ENCODE measurements around the gene CEP95. TPM values are rescaled to one million over a fixed set of nuclear protein-coding genes. Genes with fewer than 3 reads are reported as not detected.
"Not testable (repeated sequence)": the region's sequence is repeated elsewhere in the genome, so short reads cannot be mapped to it uniquely, and the experiment has no call there.

The CEP95 gene
- total and polyA plus RNA-seq, 10 of the 15 experiments (the other 5 are each of a cell fraction or from before 2014, with no cell fraction given), result 17.7 to 54.9 (median 29.6) TPM

- H3K27me3 ChIP-seq (replicated peaks in 1 of 2; ENCODE audit: control insufficient read depth in 2 of 2, insufficient read depth in 2 of 2, low read length in 1 of 2); FAIRE-seq; H3K27ac ChIP-seq (ENCODE audit: control insufficient read depth, insufficient read depth); DNase-seq (ENCODE audit: low read depth, low spot score); intact Hi-C loops (cut with micrococcal nuclease; ENCODE audit: unreplicated experiment); H2AFZ ChIP-seq (ENCODE audit: control insufficient read depth, low read depth, low read length); H3K36me3 ChIP-seq (ENCODE audit: control insufficient read depth in 2 of 2, insufficient read depth in 2 of 2, low read length in 1 of 2); H4K20me1 ChIP-seq (ENCODE audit: control insufficient read depth, insufficient read depth); RAD21 ChIA-PET (ENCODE audit: unreplicated experiment); H3K4me2 ChIP-seq (ENCODE audit: control insufficient read depth, insufficient read depth); SMC1A ChIA-PET (ENCODE audit: uncharacterized antibody, unreplicated experiment); CTCF ChIA-PET; H3K79me2 ChIP-seq (ENCODE audit: control insufficient read depth, insufficient read depth, low read length); H3K4me3 ChIP-seq; H3K9me3 ChIP-seq (replicated peaks; ENCODE audit: control insufficient read depth, insufficient read depth, low read length); in situ Hi-C loops (cut with MboI); BruUV-seq (replicated peaks); H3K9ac ChIP-seq (ENCODE audit: control insufficient read depth, insufficient read depth, low read length); ATAC-seq: not testable (repeated sequence)
- POLR2A ChIA-PET, result interaction anchor here (0.9 kb wide), 1 partner anchor 46 kb away, joined by 3 read pairs; the partner anchor contains the start of gene DDX5
- 82% methylated on average over 7 of the region's 7 CpGs for WGBS (ENCODE audit: insufficient coverage, insufficient replicate concordance, low lambda C conversion rate, missing lambda C conversion rate)
- H3K4me1 ChIP-seq (ENCODE audit: control insufficient read depth, insufficient read depth, low read length), result peaks cover 20% of the 10 kb centered on the region
Measured at GRCh38 chr17:64459818-64460217, 47.0 kb upstream of the CEP95 start.

GRCh38 chr17:64460955-64461354, 45.8 kb upstream of the CEP95 start:
- Histone ChIP-seq H3K9me3 (replicated peaks; ENCODE audit: control insufficient read depth, insufficient read depth, low read length) (no peaks in the 10 kb centered on the region; the same call in 2 of the 3 replicates), H4K20me1 (ENCODE audit: control insufficient read depth, insufficient read depth) (no peaks in the 10 kb centered on the region), H3K36me3 (ENCODE audit: control insufficient read depth in 2 of 2, insufficient read depth in 2 of 2, low read length in 1 of 2) (no peaks in the 10 kb centered on the region), H3K27ac (ENCODE audit: control insufficient read depth, insufficient read depth) (no peak overlapping the region), H3K27me3 (replicated peaks in 1 of 2; ENCODE audit: control insufficient read depth in 2 of 2, insufficient read depth in 2 of 2, low read length in 1 of 2) (no peaks in the 10 kb centered on the region), H3K4me2 (ENCODE audit: control insufficient read depth, insufficient read depth) (no peak overlapping the region), H3K9ac (ENCODE audit: control insufficient read depth, insufficient read depth, low read length) (no peak overlapping the region), H3K4me3 (no peak overlapping the region), H2AFZ (ENCODE audit: control insufficient read depth, low read depth, low read length) (no peak overlapping the region), H3K79me2 (ENCODE audit: control insufficient read depth, insufficient read depth, low read length) (no peaks in the 10 kb centered on the region), H3K4me1 (ENCODE audit: control insufficient read depth, insufficient read depth, low read length) (peaks cover 16% of the 10 kb centered on the region)
- ChIA-PET RAD21 (ENCODE audit: unreplicated experiment) (no interaction called here), CTCF (no interaction called here), POLR2A (interaction anchor here (0.9 kb wide), 1 partner anchor 45 kb away, joined by 3 read pairs; the partner anchor contains the start of gene DDX5), SMC1A (ENCODE audit: uncharacterized antibody, unreplicated experiment) (interaction anchor here (1.2 kb wide), 1 partner anchor 40 kb away, joined by 4 read pairs; no protein-coding TSS in a partner anchor)
- intact Hi-C loops (cut with micrococcal nuclease; ENCODE audit: unreplicated experiment), result no loop called here
- no peak for FAIRE-seq
- no peak for ATAC-seq
- DNase-seq (ENCODE audit: low read depth, low spot score), result no peak
- BruUV-seq (replicated peaks), result no TSS peak
- 78% methylated on average over 8 of the region's 8 CpGs for WGBS (ENCODE audit: insufficient coverage, insufficient replicate concordance, low lambda C conversion rate, missing lambda C conversion rate)
- TF ChIP-seq, protein P1, sequence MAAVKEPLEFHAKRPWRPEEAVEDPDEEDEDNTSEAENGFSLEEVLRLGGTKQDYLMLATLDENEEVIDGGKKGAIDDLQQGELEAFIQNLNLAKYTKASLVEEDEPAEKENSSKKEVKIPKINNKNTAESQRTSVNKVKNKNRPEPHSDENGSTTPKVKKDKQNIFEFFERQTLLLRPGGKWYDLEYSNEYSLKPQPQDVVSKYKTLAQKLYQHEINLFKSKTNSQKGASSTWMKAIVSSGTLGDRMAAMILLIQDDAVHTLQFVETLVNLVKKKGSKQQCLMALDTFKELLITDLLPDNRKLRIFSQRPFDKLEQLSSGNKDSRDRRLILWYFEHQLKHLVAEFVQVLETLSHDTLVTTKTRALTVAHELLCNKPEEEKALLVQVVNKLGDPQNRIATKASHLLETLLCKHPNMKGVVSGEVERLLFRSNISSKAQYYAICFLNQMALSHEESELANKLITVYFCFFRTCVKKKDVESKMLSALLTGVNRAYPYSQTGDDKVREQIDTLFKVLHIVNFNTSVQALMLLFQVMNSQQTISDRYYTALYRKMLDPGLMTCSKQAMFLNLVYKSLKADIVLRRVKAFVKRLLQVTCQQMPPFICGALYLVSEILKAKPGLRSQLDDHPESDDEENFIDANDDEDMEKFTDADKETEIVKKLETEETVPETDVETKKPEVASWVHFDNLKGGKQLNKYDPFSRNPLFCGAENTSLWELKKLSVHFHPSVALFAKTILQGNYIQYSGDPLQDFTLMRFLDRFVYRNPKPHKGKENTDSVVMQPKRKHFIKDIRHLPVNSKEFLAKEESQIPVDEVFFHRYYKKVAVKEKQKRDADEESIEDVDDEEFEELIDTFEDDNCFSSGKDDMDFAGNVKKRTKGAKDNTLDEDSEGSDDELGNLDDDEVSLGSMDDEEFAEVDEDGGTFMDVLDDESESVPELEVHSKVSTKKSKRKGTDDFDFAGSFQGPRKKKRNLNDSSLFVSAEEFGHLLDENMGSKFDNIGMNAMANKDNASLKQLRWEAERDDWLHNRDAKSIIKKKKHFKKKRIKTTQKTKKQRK (IDR thresholded peaks at IDR 0.05; ENCODE audit: low read depth, low read length), result no peak
- TF ChIP-seq HDAC6 (IDR thresholded peaks at IDR 0.05; ENCODE audit: unreplicated experiment), result no peak
- no peak for TF ChIP-seq RB1 (IDR thresholded peaks at IDR 0.05; ENCODE audit: borderline replicate concordance)
- in situ Hi-C loops (cut with MboI), result no loop called here

Data from GM12878 (cell line).